ENCODE results near the gene FAH.
A peak's percentile ranks its signal among the peaks of the same experiment; 100 is the strongest.
"Not testable (repeated sequence)": the region's sequence is repeated elsewhere in the genome, so short reads cannot be mapped to it uniquely, and the experiment has no call there.

FAH gene

DNA sequence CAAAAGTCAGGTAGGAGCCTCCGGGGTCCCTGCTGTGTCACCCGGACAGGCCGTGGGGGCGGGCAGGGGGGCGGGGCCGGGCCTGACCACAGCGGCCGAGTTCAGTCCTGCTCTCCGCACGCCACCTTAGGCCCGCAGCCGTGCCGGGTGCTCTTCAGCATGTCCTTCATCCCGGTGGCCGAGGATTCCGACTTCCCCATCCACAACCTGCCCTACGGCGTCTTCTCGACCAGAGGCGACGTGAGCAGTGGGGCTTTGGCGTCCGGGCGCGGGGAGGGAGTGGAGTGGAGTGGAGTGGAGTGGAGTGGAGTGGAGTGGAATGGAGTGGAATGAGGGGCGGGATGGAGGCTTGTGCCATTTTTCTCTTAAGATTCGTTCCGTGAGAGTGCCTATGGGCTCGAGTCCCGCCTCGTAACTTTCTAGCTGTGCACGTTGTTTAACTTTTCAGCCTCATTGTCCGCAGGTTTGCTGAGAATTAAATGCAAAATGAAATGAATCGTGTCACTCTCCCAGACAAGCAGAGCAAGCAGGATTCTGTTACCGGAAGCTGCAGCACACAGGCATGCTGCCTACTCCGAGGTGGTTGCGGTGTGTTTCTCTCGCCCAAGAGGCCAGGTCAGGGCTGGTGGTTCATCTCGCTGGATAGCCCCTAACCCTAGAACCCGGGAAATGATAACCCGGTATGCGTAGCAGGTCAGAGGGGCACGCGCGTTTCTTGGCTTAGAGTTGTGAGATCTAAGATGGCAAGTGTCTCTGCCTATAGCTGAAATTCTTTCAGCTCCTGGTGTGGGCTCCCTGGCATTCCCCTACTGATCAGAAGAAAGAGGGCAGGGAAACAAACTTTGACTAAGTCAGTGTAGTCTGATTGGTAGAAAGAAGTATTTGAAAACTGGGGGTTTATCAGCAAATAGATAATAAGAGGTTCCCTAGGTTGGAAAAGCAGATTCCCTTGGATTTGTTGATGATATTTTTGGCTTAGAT lies at the start of gene FAH:
Gene FAH, plus strand, starts transcription at position 104 of the 981 bp plus-strand sequence. Its CDS starts 56 bp downstream, at position 160.
- DNase-seq (ENCODE audit: insufficient read length, low spot score) (no peak), FAIRE-seq (peak; percentile 87)

DNA sequence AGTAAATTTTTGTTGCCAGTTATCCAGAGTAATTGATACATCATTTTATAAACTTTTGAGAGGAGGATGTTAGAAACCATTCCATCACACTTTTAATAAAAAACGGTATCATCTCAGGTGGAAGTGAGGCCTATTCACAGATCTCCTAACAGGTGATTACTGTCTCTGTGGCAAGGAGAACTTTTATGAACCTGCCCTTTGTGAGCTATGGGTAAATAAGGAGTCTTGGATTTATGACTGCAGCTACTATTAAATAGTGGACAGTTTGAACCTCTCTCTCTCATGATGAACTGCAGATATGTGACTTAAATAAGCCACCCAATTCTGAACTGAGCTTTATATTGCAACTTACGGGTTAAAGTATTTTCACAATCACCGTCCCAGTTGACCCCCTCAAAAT lies 47.6 kb upstream of the FAH start:
- FAIRE-seq = no peak
- DNase-seq (ENCODE audit: insufficient read length, low spot score) = no peak

DNA sequence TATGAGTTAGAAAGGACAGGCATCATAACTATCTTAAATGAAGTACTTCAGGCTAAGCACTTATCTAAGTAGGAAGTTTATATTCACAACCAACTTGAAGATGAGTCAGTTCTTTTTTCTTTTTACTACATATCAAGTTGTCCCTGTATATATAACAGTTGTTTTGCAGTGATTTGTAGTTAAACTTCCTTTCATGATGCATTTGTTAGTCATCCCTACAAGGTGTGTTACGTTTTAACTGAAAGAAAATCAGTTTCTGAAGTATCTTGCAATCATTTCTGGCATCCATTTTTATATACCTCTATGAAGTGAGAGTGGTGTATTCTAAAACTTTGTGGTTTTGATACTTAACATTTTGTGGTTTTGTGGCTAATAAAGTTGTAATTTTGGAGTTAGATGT lies 47.2 kb upstream of the FAH start:
- FAIRE-seq (peak; percentile 45), DNase-seq (ENCODE audit: insufficient read length, low spot score) (no peak)

DNA sequence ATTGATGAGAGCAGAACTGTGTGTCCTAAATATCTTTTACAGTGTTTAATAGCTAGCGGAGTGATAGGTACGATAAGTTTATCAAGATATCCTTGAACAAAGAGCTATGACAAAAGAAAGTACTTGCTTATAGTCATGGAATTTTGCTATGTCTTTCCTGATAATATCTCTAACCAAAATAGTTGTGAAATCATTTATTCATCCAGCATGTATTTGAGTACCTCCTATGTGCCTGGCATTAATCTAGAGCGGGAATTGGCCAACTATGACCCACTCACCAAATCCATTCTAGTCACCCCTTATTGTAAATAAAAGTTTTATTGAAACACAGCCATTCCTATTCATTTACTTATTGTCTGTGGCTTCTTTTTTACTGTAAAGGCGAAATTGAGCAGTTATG lies 46.7 kb upstream of the FAH start:
- FAIRE-seq (peak; percentile 8), DNase-seq (ENCODE audit: insufficient read length, low spot score) (no peak)

DNA sequence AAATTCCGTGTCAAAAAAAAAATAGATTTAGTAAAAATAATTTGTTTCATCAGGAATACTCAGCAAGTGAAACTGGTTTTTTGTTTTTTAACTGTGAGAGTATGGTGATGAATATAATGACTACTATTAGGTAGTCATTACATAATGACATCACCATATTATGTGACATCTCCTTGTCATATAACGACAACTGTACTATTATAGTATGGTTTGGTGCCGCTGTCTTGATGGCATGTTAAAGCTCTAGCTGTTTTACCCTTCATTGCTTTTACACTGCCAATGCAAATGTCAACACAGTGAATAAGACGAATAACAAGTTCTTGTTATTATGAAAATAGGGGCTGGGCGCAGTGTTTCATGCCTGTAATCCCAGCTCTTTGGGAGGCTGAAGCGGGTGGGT lies 45.6 kb upstream of the FAH start:
- DNase-seq (ENCODE audit: insufficient read length, low spot score) (no peak), FAIRE-seq (peak; percentile 48)

DNA sequence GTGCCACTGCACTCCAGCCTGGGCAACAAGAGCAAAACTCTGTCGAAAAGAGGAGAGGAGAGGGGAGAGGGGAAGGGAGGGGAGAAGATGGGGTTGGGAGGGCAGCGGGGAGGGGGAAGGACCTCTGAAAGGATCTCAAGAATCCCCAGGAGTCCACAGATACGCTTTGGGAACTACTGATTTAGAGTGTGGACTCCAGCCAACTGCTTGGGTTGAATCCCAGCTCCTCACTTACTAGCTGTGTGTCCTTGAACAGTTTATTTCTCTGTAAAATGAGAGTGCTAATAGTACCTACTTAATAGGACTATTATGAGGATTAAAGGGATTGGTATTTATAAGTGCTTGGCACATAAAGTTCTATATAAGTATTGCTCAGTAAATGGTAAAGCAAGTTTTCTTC lies 45.0 kb upstream of the FAH start:
- FAIRE-seq (no peak), DNase-seq (ENCODE audit: insufficient read length, low spot score) (no peak)

DNA sequence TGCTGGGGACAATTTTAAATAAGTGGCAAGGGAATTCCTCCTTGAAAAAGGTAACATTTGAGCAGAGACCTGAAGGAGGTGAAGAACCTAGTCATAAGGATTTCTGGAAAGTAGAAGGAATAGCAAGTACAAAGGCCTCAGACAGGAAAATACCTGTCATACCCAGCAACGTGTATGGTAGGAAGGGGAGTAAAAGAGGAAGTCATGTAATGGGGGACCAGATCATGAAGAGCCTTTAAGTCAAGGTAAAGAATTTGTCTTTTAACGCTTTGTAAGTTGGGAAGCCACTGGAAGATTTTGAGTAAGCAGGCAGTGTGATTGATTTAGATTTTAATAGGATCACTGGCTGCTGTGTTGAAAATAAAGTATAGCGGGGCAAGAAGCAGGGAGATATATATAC lies 43.4 kb upstream of the FAH start:
- FAIRE-seq = peak; percentile 14
- no peak for DNase-seq (ENCODE audit: insufficient read length, low spot score)

DNA sequence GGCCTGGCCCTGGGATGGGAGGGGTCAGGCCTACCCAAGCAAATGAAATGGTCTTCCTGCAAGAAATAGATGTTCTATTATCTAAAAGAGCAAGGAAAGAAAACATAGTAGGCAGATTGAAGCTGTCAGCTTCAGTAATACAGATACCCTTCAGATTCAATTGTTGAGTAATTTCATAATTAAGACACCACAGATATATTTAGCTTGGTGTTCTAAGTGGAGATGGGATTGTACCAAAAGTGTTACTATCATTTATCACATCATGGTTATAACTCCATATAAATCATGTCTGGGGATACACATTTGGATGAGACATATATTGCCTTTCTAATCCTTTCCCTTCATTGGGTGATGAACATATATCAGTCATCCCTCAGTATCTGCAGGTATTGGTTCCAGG lies 41.9 kb upstream of the FAH start:
- FAIRE-seq (no peak), DNase-seq (ENCODE audit: insufficient read length, low spot score) (no peak)

DNA sequence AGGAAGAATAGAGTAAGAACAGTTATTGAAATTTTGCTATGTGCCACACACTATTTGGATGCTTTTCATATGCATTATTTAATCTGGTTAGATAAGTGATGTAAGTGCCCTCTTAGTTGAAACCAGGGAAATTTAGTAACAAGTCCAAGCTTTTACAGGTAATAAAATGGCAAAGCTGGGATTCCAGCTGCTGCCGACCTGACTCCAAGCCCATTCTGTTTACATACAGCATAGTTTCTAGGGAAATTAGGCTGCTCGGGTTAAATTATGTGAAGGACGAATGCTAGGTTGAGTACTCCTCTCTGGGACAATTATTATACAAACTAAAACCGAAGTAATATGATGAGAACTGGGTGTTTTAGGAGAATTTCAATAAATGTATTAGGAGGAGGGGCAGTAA lies 38.7 kb upstream of the FAH start:
- FAIRE-seq = no peak
- no peak for DNase-seq (ENCODE audit: insufficient read length, low spot score)

DNA sequence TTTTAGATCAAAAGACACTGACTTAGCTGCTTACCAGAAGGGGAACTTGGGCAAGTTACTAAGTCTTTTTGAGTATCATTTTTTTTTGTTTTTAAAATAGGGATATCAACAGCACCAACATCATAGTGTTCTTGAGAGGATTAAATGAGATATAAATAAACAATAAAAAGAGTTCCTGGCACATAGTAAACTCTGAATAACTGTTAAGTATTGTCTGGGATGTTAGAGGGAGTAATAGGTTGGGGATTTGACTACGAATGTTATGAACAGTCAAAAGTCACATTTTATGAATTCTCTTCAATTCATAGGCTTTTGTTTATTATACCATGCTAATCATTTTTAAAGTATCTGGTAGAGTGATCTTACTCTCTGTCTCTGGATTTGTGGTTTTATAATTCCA lies 37.8 kb upstream of the FAH start:
- FAIRE-seq (no peak), DNase-seq (ENCODE audit: insufficient read length, low spot score) (no peak)

DNA sequence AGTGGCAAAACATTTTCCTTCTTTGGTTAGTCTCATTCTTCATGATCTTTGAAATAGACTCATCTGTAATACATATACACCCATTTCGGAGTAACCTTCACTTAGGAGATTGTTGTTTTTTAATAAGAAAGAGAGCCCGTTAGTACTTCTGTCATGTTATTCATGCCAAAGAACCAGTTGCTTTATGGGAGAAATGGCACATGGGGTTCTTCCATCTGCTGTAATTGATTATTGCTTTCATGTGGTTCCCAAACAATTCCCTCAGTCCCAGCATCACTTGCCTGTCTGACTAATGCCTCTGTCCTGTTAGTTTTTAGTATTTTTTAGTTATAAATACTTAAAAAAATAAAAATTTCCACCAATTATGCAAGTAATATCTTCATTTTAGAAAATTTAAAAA lies 33.8 kb upstream of the FAH start:
- FAIRE-seq = no peak
- DNase-seq (ENCODE audit: insufficient read length, low spot score) = no peak

DNA sequence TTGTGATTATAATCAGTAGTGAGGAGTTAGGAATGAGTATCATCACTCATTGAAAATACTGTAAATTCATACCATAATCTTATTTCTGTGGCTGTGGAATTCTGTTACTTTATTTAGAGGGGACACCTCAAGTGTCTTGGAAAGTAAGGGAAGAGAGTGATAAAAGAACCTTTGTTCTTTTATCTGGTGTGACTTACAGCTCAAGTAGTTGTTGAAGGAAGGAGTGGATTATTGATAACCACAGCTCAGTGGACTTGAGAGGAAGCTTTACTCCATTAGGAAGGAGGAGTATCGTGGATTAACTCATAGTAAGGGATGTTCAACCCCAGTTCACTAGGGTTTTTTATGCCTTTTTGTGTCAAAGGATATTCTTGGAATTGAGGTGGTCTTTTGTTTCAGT lies 32.2 kb upstream of the FAH start:
- no peak for DNase-seq (ENCODE audit: insufficient read length, low spot score)
- no peak for FAIRE-seq

DNA sequence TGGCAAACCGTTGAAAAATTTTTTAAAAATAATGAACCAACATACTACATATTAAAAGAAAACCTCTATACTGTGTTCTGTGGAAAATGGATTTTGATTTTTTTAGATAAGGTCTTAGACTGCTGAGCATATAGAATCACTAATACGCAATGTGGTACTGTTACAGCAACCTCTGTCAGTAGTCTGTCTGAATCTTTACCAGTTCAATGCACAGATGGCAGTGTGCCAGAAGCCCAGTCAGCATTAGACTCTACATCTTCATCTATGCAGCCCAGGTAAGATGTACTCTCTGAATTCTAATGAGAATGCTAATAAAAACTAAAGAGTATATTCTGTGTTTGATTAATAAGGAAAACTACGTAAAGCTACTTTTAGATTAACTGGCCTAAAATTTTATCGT lies 31.3 kb upstream of the FAH start:
- no peak for DNase-seq (ENCODE audit: insufficient read length, low spot score)

DNA sequence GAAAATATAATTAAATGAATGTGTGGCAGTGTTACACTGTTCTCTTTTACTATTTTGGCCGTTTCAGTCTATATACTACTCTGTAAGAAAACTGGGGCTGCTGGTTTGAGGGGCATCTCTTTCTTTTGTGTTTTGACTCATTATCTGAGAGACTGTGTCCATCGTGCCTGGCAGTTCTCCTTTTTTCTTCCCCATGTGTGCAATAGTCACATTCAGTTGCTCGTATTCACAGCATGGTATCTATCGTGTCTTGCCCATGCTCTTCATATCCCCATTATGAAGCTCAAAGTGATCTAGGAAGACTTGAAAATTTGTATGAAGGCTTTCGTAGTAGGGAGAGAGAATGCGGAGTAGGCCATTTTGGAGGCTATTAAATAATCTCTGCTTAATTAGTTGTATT lies 29.8 kb upstream of the FAH start:
- no peak for FAIRE-seq
- DNase-seq (ENCODE audit: insufficient read length, low spot score) = no peak

More for the DNA sequence above, 31.3 kb upstream of the FAH start:
- FAIRE-seq = no peak

DNA sequence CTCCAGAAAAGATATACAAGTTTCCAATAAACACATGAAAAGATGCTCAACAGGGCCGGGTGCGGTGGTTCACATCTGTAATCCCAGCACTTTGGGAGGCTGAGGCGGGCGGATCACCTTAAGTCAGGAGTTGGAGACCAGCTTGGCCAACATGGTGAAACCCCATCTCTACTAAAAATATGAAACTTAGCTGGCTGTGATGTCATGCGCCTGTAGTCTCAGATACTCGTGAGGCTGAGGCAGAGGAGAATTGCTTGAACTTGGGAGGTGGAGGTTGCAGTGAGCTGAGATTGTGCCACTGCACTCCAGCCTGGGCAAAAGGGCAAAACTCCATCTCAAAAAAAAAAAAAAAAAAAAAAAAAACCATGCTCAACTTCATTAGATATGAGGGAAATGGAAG lies 25.5 kb upstream of the FAH start:
- FAIRE-seq = not testable (repeated sequence)

DNA sequence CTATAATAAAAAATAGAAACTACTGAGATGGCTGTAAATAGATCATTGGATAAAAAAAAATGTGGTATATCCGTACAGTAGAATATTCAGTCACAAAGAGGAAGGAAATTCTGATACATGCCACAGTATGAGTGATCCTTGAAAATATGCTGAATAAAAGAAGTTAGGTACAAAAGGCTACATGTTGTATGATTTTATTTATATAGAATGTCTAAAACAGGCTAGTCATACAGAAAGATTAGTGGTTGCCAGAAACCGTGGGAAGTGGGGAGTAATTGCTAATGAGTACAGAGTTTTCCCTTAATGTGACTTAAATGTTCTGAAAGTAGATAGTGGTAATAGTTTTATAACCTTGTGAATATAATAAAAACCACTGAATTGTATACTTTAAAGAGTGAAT lies 24.9 kb upstream of the FAH start:
- FAIRE-seq = no peak
- no peak for DNase-seq (ENCODE audit: insufficient read length, low spot score)

More for the DNA sequence above, 25.5 kb upstream of the FAH start:
- DNase-seq (ENCODE audit: insufficient read length, low spot score) = not testable (repeated sequence)

DNA sequence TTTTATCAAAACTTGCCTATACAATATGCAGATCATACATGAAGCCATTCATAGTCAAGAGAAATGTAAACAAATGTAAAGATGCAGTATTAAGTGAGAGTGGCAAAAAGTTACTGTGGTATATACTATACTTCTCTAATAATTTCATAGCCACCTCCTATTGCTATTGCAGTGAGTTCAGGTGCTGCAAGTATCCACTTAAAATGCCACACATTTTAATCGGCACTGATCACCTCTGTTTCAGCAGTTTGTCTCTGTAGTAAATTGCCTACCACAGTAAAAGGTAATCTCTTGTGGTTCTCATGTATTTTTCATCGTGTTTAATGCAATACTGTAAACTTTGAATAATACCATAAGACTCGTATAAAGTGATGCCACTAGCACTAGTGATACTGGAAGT lies 20.4 kb upstream of the FAH start:
- DNase-seq (ENCODE audit: insufficient read length, low spot score) = no peak
- FAIRE-seq = no peak

DNA sequence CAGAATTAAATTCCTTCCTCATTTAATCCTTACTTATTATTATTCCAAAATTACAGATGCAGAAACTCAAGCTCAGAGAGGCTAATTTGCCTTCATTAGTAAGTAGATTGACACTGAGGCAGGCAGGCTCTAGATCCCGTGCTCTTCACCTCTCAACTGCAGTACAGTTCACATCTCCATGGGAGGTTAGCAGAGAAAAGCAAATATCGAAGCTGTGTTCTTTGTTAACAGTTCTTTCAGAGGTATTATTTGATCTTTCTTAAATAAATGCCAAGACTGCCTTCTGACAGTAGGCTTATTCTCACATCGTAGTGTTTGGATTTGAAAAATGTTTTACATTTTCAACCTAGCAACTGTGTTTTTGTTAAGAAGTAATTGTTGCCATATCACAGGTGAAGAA lies 15.9 kb upstream of the FAH start:
- FAIRE-seq = no peak
- no peak for DNase-seq (ENCODE audit: insufficient read length, low spot score)

DNA sequence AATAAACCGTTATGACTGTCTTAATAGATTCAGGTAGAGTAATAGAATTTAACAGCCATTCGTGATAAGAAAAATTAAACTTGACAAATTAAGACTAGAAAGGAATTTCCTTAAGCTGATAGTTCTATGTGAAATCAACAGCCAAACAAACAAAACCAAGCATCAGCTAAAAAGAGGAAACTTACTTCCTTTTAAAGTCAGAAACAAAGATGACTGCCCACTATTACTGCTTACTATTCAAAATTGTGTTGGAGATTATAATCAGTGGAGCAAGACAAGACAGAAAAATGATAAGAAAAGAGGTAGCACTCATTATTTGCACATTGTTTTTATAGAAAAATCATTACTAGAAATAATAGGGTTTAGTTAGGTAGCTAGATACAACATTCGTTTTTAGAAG lies 13.8 kb upstream of the FAH start:
- FAIRE-seq (no peak), DNase-seq (ENCODE audit: insufficient read length, low spot score) (no peak)

DNA sequence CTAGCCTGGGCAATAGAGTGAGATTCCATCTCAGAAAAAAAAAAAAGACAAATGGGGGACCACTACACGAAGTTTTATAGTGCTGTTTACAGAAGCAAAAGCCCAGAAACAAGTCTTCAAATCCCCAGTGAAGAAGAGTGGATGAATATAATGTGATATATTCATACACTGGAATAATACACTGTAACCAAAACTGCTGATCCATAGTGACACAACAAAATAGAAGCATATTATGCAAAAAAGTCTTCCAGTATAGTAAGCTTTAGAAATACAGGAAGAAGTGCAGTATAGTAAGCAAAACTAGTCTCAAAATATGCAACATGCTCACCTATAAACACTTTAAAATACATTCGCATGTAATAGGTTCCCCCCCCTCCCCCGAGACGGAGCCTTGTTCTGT lies 11.9 kb upstream of the FAH start:
- DNase-seq (ENCODE audit: insufficient read length, low spot score) (no peak), FAIRE-seq (no peak)

DNA sequence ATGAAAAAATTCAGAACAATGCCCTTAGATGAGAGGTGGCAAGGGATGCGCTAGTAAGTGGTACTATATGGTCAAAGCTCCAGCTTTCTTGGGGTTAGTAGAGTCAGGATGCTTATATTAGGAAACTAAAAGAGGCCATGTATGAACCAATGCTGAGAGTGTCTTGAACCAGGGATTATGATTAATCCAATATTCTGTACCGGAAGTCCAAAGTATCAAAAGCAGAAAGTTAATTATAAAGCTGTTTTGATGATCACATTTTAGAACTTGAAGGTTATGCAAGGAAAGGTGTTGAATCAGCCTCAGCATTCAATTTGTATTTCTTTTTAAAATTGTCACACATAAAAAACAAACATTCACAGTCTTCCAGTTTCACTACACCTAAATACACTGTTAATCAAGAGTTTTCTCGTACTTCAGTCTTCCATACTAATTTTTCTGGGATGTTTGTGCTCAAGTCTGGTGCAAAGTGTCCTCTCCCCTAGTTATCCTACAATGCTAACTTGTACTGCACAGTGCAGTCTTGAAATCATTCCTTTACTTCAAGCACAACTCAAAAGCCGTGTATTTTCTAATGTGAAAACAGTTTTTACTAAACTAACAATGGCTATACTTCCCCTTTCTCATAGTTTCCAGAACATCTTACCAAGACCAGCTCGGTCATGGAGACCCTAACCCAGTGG lies 10.7 kb upstream of the FAH start:
- no peak for DNase-seq (ENCODE audit: insufficient read length, low spot score)
- FAIRE-seq = no peak

DNA sequence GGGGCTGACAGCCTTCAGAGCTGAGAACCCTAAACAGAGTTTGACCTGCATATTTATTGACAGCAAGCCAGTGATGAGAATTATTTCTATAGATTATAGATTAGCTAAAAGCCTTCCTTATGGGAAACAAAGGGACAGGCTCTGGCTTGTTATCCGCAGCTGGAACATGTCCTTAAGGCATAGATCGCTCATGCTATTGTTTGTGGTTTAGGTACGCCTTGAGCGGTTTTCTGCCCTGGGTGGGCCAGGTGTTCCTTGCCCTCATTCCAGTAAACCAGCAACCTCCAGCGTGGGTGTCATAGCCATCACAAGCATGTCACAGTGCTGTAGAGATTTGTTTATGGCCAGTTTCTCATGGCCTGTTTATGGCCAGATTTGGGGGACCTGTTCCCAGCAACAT lies 10.2 kb upstream of the FAH start:
- no peak for FAIRE-seq
- no peak for DNase-seq (ENCODE audit: insufficient read length, low spot score)

Measured in GM19239 (cell line).